MCF 10A (cell line): ENCODE results near the gene TMCO6. TPM values are rescaled to one million over a fixed set of nuclear protein-coding genes. Genes with fewer than 3 reads are reported as not detected.
"Not testable (repeated sequence)": the region's sequence is repeated elsewhere in the genome, so short reads cannot be mapped to it uniquely, and the experiment has no call there.

Experiments
- BruUV-seq: library from RNA; stranded (reverse); fragments of 400-500 nt; replicated peaks from 2 replicates; lab custom pipeline; 2021; lab: Mats Ljungman, UMichigan
- CTCF ChIA-PET: fragments of 300-600 bp; sonication (Branson Sonifier 250); formaldehyde crosslinking; extraction: SDS; loops from one replicate; lab custom pipeline; 2021; ENCODE audit warnings: antibody characterized with exemption, inconsistent platforms; lab: Yijun Ruan, JAX
- POLR2A ChIA-PET: fragments of 300-600, 350-650 bp; sonication (Branson Sonifier 250); formaldehyde crosslinking; extraction: SDS; loops from one replicate; lab custom pipeline; 2020; ENCODE audit warnings: antibody characterized with exemption, inconsistent platforms; lab: Yijun Ruan, JAX
- DNase-seq: peaks from one replicate; pipeline ENCODE4 v3.0.0-alpha.2; 2018; ENCODE audit not compliant: unreplicated experiment
- H3K27ac Mint-ChIP-seq: one replicate; pipeline ENCODE4 v1.8.0; 2022; ENCODE audit warnings: mild to moderate bottlenecking, low read depth, mixed read lengths; ENCODE audit not compliant: unreplicated experiment
- H3K27me3 Mint-ChIP-seq: one replicate; pipeline ENCODE4 v1.8.0; 2022; ENCODE audit warnings: mixed read lengths; ENCODE audit not compliant: insufficient read depth, unreplicated experiment
- H3K36me3 Mint-ChIP-seq: one replicate; pipeline ENCODE4 v1.8.0; 2022; ENCODE audit warnings: mild to moderate bottlenecking, moderate library complexity, mixed read lengths; ENCODE audit not compliant: insufficient read depth, unreplicated experiment
- H3K4me1 Mint-ChIP-seq: one replicate; pipeline ENCODE4 v1.8.0; 2022; ENCODE audit warnings: mixed read lengths; ENCODE audit not compliant: insufficient read depth, unreplicated experiment
- H3K4me3 Mint-ChIP-seq: one replicate; pipeline ENCODE4 v1.8.0; 2022; ENCODE audit warnings: mild to moderate bottlenecking, moderate library complexity, mixed read lengths; ENCODE audit not compliant: unreplicated experiment
- H3K9me3 Mint-ChIP-seq: one replicate; pipeline ENCODE4 v1.8.0; 2022; ENCODE audit warnings: mixed read lengths; ENCODE audit not compliant: unreplicated experiment
- intact Hi-C: fragments of 100-400 bp; cut with micrococcal nuclease; formaldehyde crosslinking; loops from 2 replicates; pipeline ENCODE4 v1.14.1; 2022
- total RNA-seq: library from RNA; stranded (reverse); gene quantifications from 2 replicates; pipeline ENCODE4 v1.2.3, GENCODE V29; 2022
- TF ChIP-seq, protein P1 (sequence below): fragments of 200-600 bp; IDR thresholded peaks from one replicate; pipeline ENCODE4 v1.8.0; 2022; ENCODE audit warnings: antibody characterized with exemption, mild to moderate bottlenecking; ENCODE audit not compliant: unreplicated experiment

The TMCO6 gene
- total RNA-seq, 1 experiment from 2014 or later: 17.2 TPM

DNA sequence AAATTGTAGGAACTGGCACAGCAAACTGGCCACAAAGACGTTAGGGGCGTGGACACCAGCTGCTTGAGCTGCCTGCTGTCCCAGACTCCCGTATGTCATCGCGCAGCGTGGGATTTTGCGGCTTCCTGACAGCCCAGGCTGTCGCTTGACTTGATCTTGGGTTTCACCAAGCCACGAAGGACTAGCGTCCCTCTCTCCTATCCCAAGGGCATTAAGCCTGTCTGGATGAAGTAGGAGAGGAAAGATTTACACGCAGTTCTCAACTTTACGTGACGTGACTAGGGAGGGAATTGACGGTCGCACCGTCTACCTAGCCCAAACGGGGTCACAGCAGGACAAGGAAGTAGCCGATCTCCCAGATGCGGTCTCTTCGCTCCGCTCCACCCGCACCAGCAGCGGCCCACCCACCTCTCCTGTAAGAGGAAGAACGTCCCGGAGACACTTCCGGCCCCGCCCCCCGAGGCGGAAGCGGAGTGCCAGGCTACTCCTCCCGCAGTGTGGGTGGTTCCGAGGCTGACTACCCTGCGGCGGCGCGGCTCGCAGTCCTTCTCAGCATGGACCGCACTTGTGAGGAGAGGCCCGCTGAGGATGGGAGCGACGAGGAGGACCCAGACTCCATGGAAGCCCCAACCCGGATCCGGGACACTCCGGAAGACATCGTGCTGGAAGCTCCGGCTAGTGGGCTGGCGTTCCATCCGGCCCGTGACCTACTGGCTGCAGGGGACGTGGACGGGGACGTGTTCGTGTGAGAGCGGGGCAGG, 25.3 kb downstream of the TMCO6 start, which contains the start of gene WDR55:
TSS of gene WDR55 (plus strand) at position 546 of the 761 bp plus-strand sequence. CDS start at position 555, 9 bp downstream.
- DNase-seq: peak; percentile 98
- Mint-ChIP-seq H3K27me3 (no peaks in the 10 kb centered on the region), H3K36me3 (peaks cover 77% of the 10 kb centered on the region), H3K4me3 (peak within 1 kb of the TSS; percentile 100), H3K9me3 (no peaks in the 10 kb centered on the region), H3K27ac (peak within 1 kb of the TSS; percentile 98), H3K4me1 (peaks cover 32% of the 10 kb centered on the region)
- BruUV-seq: TSS peak; percentile 74
- TF ChIP-seq, protein P1, sequence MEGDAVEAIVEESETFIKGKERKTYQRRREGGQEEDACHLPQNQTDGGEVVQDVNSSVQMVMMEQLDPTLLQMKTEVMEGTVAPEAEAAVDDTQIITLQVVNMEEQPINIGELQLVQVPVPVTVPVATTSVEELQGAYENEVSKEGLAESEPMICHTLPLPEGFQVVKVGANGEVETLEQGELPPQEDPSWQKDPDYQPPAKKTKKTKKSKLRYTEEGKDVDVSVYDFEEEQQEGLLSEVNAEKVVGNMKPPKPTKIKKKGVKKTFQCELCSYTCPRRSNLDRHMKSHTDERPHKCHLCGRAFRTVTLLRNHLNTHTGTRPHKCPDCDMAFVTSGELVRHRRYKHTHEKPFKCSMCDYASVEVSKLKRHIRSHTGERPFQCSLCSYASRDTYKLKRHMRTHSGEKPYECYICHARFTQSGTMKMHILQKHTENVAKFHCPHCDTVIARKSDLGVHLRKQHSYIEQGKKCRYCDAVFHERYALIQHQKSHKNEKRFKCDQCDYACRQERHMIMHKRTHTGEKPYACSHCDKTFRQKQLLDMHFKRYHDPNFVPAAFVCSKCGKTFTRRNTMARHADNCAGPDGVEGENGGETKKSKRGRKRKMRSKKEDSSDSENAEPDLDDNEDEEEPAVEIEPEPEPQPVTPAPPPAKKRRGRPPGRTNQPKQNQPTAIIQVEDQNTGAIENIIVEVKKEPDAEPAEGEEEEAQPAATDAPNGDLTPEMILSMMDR: no peak
- ChIA-PET POLR2A (interaction anchor here (0.6 to 8.1 kb wide), 29 partner anchors 10 to 972 kb away, joined by 3 to 164 read pairs (median 6); partner anchors contain the start of genes ANKHD1, APBB3, DND1 and EIF4EBP3), CTCF (interaction anchor here (0.6 to 1.3 kb wide), 9 partner anchors 15 to 333 kb away, joined by 3 to 5 read pairs (median 3); partner anchors contain the start of genes HARS1, HARS2, TMCO6 and ZMAT2)
- intact Hi-C loops: loop anchor here (1.0 kb wide), 3 partner anchors 27 to 89 kb away; partner anchors contain the start of genes HARS1 and HARS2

DNA sequence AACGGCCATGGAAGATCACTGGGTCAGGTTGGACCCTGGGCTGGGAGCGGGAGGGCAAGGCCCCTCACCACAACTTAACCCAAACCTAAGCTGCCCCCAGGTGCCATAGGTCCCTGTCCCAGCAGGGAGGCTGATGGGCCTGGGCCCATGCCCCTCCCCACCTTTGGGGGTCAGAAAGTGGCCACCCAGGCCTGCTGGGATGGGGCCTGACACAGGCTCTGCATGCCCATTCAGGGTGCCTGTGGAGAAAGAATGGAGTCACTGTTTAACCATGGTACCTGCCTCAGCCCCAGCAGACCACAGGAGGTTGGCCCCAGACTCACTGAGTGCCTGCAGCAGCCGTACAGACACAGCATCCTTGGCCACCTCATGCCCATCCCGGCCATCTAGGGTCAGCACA, 31.8 kb downstream of the TMCO6 start:
- DNase-seq, H3K9me3 Mint-ChIP-seq, H3K4me3 Mint-ChIP-seq, BruUV-seq, H3K27me3 Mint-ChIP-seq, intact Hi-C loops, H3K27ac Mint-ChIP-seq: not testable (repeated sequence)
- H3K4me1 Mint-ChIP-seq: peaks cover 19% of the 10 kb centered on the region
- POLR2A ChIA-PET: interaction anchor here (1.3 kb wide), 1 partner anchor 20 kb away, joined by 3 read pairs; no protein-coding TSS in a partner anchor
- H3K36me3 Mint-ChIP-seq: peaks cover 77% of the 10 kb centered on the region
- CTCF ChIA-PET: interaction anchor here (0.6 kb wide), 2 partner anchors 20 to 54 kb away, joined by 3 to 4 read pairs; no protein-coding TSS in a partner anchor

DNA sequence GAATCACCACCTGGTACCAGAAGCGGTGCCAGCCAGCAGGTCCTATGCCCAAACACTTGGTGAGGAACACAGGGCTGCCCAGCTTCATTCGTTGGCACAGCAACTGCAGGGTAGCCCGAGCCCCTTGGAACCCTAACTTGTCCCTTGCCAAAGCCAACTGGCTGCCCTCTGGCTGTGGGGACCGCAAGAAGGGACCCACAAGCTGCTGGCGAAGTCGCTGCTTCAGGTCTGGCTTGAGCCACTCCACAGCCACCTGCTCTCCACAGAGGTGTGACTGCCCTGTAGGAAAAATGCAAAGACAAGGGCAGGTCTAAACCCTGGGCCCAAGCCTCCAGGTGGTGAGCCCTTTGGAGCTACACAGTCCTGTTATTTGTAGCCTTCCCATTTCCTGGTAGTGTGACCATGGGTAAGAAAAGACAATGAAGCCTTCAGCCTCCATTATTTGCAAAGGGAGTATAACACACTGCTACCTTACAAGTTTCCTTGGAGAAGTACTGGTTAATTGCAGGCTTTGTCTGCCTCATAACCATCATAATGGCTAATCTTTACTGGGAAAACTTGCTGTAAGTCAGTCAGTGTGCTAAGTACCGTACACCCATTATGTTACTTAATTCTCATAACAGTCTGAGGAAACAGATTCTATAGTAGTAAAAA, 32.3 kb downstream of the TMCO6 start:
- Mint-ChIP-seq H3K9me3 (no peaks in the 10 kb centered on the region), H3K36me3 (peaks cover 78% of the 10 kb centered on the region), H3K4me3 (no peak overlapping the region), H3K27ac (no peak overlapping the region), H3K4me1 (peaks cover 13% of the 10 kb centered on the region), H3K27me3 (no peaks in the 10 kb centered on the region)
- ChIA-PET POLR2A (no interaction called here), CTCF (no interaction called here)
- BruUV-seq: no TSS peak
- intact Hi-C loops: no loop called here
- no peak for DNase-seq
- TF ChIP-seq, protein P1: no peak

DNA sequence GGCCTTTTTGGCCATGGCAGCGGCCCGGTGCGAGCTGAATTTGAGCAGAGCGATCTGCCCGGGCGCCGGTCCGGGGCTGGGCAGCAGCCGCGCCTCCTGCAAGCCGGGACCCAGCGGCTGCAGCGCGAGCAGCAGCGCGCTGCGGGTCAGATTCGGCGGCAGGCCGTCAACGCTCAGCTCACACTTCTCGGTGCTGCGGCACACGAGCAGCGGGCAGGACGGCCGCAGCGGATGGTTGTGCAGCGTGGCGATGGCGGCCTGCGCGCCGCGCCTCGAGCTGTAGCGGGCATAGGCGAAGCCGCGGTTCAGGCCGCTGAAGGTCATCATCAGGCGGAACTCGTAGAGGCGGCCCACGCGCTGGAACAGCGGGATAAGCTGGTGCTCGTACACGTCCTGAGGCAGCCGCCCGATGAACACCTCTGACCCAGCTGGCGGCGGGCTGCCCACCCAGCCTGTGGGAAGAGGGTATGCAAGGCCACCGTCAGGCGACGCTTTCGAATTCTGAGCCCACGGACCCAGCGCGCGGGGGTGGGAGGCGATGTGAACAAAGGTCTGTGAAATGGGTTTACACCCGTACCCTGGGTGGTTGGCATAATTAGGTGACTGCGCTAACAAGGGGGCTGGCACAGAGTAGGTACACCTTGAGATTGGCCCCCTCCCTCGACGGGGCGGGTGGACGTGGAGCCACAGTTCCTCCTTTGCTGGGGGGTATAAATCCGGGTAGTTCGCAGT, 33.4 kb downstream of the TMCO6 start:
- H3K27ac Mint-ChIP-seq: no peak overlapping the region
- H3K9me3 Mint-ChIP-seq: no peaks in the 10 kb centered on the region
- no peak for DNase-seq
- no peak overlapping the region for H3K4me3 Mint-ChIP-seq
- CTCF ChIA-PET: no interaction called here
- H3K27me3 Mint-ChIP-seq: no peaks in the 10 kb centered on the region
- peaks cover 76% of the 10 kb centered on the region for H3K36me3 Mint-ChIP-seq
- BruUV-seq: no TSS peak
- TF ChIP-seq, protein P1: no peak
- POLR2A ChIA-PET: interaction anchor here (1.0 to 4.1 kb wide), 3 partner anchors 9 to 30 kb away, joined by 3 to 43 read pairs (median 6); partner anchors contain the start of genes HARS1, HARS2 and WDR55
- intact Hi-C loops: no loop called here
- H3K4me1 Mint-ChIP-seq: peaks cover 4% of the 10 kb centered on the region
